HepG2 (cell line): ENCODE results near the gene CKS1B. TPM values are rescaled to one million over a fixed set of nuclear protein-coding genes. Genes with fewer than 3 reads are reported as not detected.

Experiments used
- ARID5B ChIP-seq: IDR thresholded peaks from 2 replicates; pipeline ENCODE4 v1.4.0; 2020; ENCODE audit warnings: mild to moderate bottlenecking, missing genetic modification reagents
- ESRRA ChIP-seq: sonication (generic); formaldehyde crosslinking; IDR thresholded peaks from 2 replicates; pipeline ENCODE4 v1.5.1; 2020; ENCODE audit warnings: mild to moderate bottlenecking, low read depth, missing genetic modification reagents
- KDM5B ChIP-seq: sonication (generic); formaldehyde crosslinking; IDR thresholded peaks from 2 replicates; pipeline ENCODE4 v1.4.0; 2020; ENCODE audit warnings: missing genetic modification reagents, mild to moderate bottlenecking, borderline replicate concordance
- KMT2A ChIP-seq: sonication (generic); formaldehyde crosslinking; IDR thresholded peaks from 2 replicates; pipeline ENCODE4 v1.4.0; 2020; ENCODE audit warnings: missing genetic modification reagents
- RFX3 ChIP-seq: IDR thresholded peaks from 2 replicates; pipeline ENCODE4 v1.6.1; 2016; ENCODE audit warnings: missing biosample characterization, missing genetic modification reagents
- RXRB ChIP-seq: IDR thresholded peaks from 2 replicates; pipeline ENCODE4 v1.6.1; 2016; ENCODE audit warnings: borderline replicate concordance, missing genetic modification reagents, missing compliant biosample characterization
- SIN3A ChIP-seq: IDR thresholded peaks from 2 replicates; pipeline ENCODE4 v1.6.1; 2011; ENCODE audit warnings: low read depth, mild to moderate bottlenecking, control low read depth, low read length, borderline replicate concordance
- STAT5B ChIP-seq: sonication (generic); formaldehyde crosslinking; IDR thresholded peaks from 2 replicates; pipeline ENCODE4 v1.4.0; 2020; ENCODE audit warnings: missing genetic modification reagents
- TCF7 ChIP-seq: sonication (generic); IDR thresholded peaks from 2 replicates; pipeline ENCODE4 v1.6.1; 2016; ENCODE audit warnings: antibody characterized with exemption, low read depth
- ZBTB4 ChIP-seq: sonication (generic); formaldehyde crosslinking; IDR thresholded peaks from 2 replicates; pipeline ENCODE4 v1.4.0; 2020; ENCODE audit warnings: missing genetic modification reagents, mild to moderate bottlenecking, borderline replicate concordance
- ZNF234 ChIP-seq: sonication (generic); formaldehyde crosslinking; conservative IDR thresholded peaks from 2 replicates; pipeline ENCODE4 v1.5.1; 2020; ENCODE audit warnings: mild to moderate bottlenecking, missing genetic modification reagents
- ZNF800 ChIP-seq: sonication (generic); formaldehyde crosslinking; IDR thresholded peaks from 2 replicates; pipeline ENCODE4 v1.4.0; 2020; ENCODE audit warnings: missing genetic modification reagents
- polyA plus RNA-seq, 8 experiments: library from polyadenylated mRNA; depleted of rRNA in 3 of 8; stranded (reverse) in 7 of 8; unstranded in 1 of 8; fragments of >200 nt; fragmentation: Illumina TruSeq in 4 of 8; extraction: Trizol in 4 of 8; gene quantifications; 2 replicates each; pipeline versions ENCODE4 v1.2.1 to v1.2.3, GENCODE V29; 2011 to 2016; ENCODE audit warnings: low read depth in 4 of 8, missing spikeins in 1 of 8, mixed read lengths in 1 of 8; ENCODE audit not compliant: insufficient read depth in 1 of 8
- total RNA-seq, 5 experiments: library from RNA; depleted of rRNA; stranded (reverse); fragments of >200 nt; fragmentation: Illumina TruSeq; extraction: Trizol; gene quantifications; 2 replicates each; pipeline ENCODE4 v1.2.3, GENCODE V29; 2016; ENCODE audit warnings: low read depth in 1 of 5
- TF ChIP-seq, protein P1 (sequence below), 2 experiments: fragments of 450-650 bp in 1 of 2; sonication (generic) in 1 of 2; formaldehyde crosslinking; IDR thresholded peaks; 2 replicates each; pipeline versions ENCODE4 v1.5.0 to v1.8.0; 2020 to 2022; ENCODE audit warnings: mild to moderate bottlenecking in 1 of 2, missing genetic modification reagents in 1 of 2
- TF ChIP-seq, protein P2 (sequence below): sonication (generic); formaldehyde crosslinking; IDR thresholded peaks from 2 replicates; pipeline ENCODE4 v1.8.0; 2022; ENCODE audit warnings: mild to moderate bottlenecking, missing genetic modification reagents, borderline replicate concordance

The CKS1B gene
- total and polyA plus RNA-seq, 2 of the 13 experiments (the other 11 are each of a cell fraction or from before 2014, with no cell fraction given): 217 to 222 TPM

DNA sequence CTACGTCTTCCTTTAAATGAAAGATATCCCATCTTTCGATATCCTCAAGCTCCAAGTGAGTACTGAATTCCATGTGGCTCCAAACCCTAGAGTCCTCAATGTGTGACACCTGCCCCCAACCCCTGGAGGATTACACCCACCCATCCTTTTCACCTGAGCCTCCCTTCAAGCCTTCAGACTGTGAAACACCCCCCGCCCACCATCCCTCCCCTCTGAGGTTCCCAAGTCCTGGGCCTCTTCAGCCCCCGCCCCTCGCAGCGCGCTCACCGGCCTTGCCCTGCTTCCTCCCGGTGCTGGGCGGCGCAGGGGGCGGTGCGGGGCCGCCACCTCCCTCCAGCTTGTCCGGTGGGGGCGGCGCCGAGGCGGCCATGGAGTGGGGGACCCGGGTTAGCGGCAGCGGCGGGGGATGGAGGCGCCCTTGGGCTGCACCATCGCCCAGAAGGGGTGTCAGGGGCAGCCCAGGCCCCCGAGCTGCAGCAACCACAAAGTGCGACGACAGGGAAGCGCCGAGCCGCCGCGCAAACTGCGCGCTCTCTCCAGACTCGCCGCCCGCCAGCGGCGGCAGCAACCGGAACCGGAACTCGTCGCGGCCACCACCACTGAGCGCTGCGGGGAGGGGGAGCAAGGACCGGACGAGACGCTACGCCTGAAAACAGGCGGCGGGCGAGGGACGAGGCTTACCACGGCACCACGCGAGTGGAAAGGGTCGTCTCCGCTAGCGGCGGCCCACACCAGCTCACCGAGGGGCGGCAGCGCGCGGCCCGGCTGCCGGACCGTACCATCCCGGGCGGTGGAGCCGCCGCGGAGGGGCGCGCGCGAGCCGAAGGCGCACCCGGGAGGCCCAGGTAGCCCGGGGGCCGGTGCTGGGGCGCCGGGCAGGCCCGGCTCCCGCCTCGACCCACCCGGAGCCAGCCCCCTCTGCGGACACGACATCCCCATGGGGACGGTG is 13.0 kb upstream of the CKS1B start, which contains the start of gene PYGO2 (continued):
- TF ChIP-seq RFX3 (CRISPR knock-in tag) (no peak), ESRRA (CRISPR knock-in tag) (peak; percentile 56; the same call in 1 of the 2 replicates), ARID5B (CRISPR knock-in tag) (peak; percentile 18; the same call in 1 of the 2 replicates), ZNF800 (CRISPR knock-in tag) (peak; percentile 54; the same call in 1 of the 2 replicates), RXRB (peak; percentile 51), ZNF234 (CRISPR knock-in tag) (no peak; the same call in 1 of the 2 replicates), KDM5B (CRISPR knock-in tag) (peak; percentile 62; the same call in 1 of the 2 replicates), KMT2A (peak; percentile 40; the same call in 1 of the 2 replicates), ZBTB4 (CRISPR knock-in tag) (no peak), STAT5B (CRISPR knock-in tag) (no peak), SIN3A (no peak; the same call in 1 of the 2 replicates), TCF7 (no peak)
- TF ChIP-seq, protein P1, sequence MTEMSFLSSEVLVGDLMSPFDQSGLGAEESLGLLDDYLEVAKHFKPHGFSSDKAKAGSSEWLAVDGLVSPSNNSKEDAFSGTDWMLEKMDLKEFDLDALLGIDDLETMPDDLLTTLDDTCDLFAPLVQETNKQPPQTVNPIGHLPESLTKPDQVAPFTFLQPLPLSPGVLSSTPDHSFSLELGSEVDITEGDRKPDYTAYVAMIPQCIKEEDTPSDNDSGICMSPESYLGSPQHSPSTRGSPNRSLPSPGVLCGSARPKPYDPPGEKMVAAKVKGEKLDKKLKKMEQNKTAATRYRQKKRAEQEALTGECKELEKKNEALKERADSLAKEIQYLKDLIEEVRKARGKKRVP (CRISPR knock-in tag; IDR thresholded peaks at IDR 0.05): peak in 1 of 2 experiments; percentile 20; a peak in 1 of 4 replicates
- TF ChIP-seq, protein P2, sequence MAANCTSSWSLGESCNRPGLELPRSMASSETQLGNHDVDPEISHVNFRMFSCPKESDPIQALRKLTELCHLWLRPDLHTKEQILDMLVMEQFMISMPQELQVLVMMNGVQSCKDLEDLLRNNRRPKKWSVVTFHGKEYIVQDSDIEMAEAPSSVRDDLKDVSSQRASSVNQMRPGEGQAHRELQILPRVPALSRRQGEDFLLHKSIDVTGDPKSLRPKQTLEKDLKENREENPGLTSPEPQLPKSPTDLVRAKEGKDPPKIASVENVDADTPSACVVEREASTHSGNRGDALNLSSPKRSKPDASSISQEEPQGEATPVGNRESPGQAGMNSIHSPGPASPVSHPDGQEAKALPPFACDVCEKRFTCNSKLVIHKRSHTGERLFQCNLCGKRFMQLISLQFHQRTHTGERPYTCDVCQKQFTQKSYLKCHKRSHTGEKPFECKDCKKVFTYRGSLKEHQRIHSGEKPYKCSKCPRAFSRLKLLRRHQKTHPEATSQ (CRISPR knock-in tag): no peak
